DOHH2 (cell line): ENCODE results near the gene CMTR2.

Source experiments
- H3F3A ChIP-seq: fragments of 200-600 bp; sonication (generic), shearing (Covaris generic); 2 replicates; pipeline ENCODE4 v1.6.0; 2016; ENCODE audit warnings: antibody characterized with exemption, mild to moderate bottlenecking; ENCODE audit not compliant: control insufficient read depth, insufficient read depth
- H3K27ac ChIP-seq: fragments of 200-600 bp; sonication (generic); 2 replicates; pipeline ENCODE4 v1.5.1; 2014; ENCODE audit warnings: low read depth, mild to moderate bottlenecking, low read length, moderate library complexity
- H3K27me3 ChIP-seq: fragments of 200-600 bp; sonication (generic); 2 replicates; pipeline ENCODE4 v1.6.1; 2014; ENCODE audit warnings: mild to moderate bottlenecking, low read length, mixed read lengths; ENCODE audit not compliant: control insufficient read depth
- H3K36me3 ChIP-seq: fragments of 200-600 bp; sonication (generic); 2 replicates; pipeline ENCODE4 v1.6.1; 2014; ENCODE audit warnings: mild to moderate bottlenecking, low read length, moderate library complexity, mixed read lengths; ENCODE audit not compliant: control insufficient read depth
- H3K4me1 ChIP-seq: fragments of 200-600 bp; sonication (generic); 2 replicates; pipeline ENCODE4 v1.6.1; 2014; ENCODE audit warnings: mild to moderate bottlenecking, low read length, mixed read lengths; ENCODE audit not compliant: control insufficient read depth
- H3K4me2 ChIP-seq: fragments of 200-600 bp; sonication (generic); 2 replicates; pipeline ENCODE4 v1.6.0; 2014; ENCODE audit warnings: mild to moderate bottlenecking, low read length, moderate library complexity
- H3K4me3 ChIP-seq: fragments of 200-600 bp; sonication (generic); 2 replicates; pipeline ENCODE4 v1.5.1; 2014; ENCODE audit warnings: mild to moderate bottlenecking, low read length, mixed read lengths
- H3K79me2 ChIP-seq: fragments of 200-600 bp; sonication (generic); 2 replicates; pipeline ENCODE4 v1.6.1; 2014; ENCODE audit warnings: mild to moderate bottlenecking, low read length, mixed read lengths; ENCODE audit not compliant: control insufficient read depth
- H3K9me2 ChIP-seq: fragments of 200-600 bp; sonication (generic); replicated peaks from 2 replicates; pipeline ENCODE4 v1.6.1; 2014; ENCODE audit warnings: mild to moderate bottlenecking, low read length, mixed read lengths; ENCODE audit not compliant: control insufficient read depth
- H3K9me3 ChIP-seq: fragments of 200-600 bp; sonication (generic); 2 replicates; pipeline ENCODE4 v1.6.1; 2014; ENCODE audit warnings: antibody characterized with exemption, low read length, mixed read lengths; ENCODE audit not compliant: control insufficient read depth, insufficient read depth
- H4K20me1 ChIP-seq: fragments of 200-600 bp; sonication (generic); 2 replicates; pipeline ENCODE4 v1.6.0; 2014; ENCODE audit warnings: low read depth, mild to moderate bottlenecking, antibody characterized with exemption, low read length, moderate library complexity; ENCODE audit not compliant: control insufficient read depth, insufficient read depth
- EZH2phosphoT487 ChIP-seq: fragments of 200-600 bp; sonication (generic); IDR thresholded peaks from 2 replicates; pipeline ENCODE4 v1.6.1; 2017; ENCODE audit warnings: borderline replicate concordance, mild to moderate bottlenecking, antibody characterized with exemption, low read length, moderate library complexity, mixed read lengths
- TF ChIP-seq, protein P1 (sequence below): fragments of 200-600 bp; sonication (generic); IDR thresholded peaks from one replicate; pipeline ENCODE4 v1.5.1; 2014; ENCODE audit warnings: antibody characterized with exemption, mild to moderate bottlenecking, low read depth, low read length; ENCODE audit not compliant: poor library complexity, severe bottlenecking

The CMTR2 gene

DNA sequence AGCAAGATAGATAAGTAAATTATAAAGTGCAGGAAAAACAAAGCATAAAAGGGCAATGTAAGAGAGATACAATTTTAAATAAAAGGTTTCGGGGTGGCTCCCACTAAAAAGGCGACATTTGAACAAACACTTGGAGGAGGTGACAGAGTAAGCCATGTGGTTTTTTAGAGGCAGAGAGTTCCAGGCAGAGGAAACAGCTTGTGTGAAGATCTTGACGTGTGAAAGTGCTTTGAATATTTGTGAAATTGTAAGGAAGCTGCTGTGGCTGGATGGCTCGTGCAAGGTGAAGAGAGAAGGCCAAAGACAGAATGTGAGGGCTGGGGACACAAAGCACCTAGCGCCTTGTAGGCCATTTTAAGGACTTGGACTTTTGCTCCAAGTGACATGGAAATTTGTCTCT, 30.1 kb downstream of the CMTR2 start:
- Histone ChIP-seq H3K79me2 (no peaks in the 10 kb centered on the region), H3K4me3 (no peak overlapping the region), H3K9me3 (no peaks in the 10 kb centered on the region), H3K27me3 (peaks cover 8% of the 10 kb centered on the region), H3K36me3 (no peaks in the 10 kb centered on the region), H3F3A (no peaks in the 10 kb centered on the region), H3K4me1 (no peaks in the 10 kb centered on the region), H3K27ac (no peak overlapping the region), H3K9me2 (no peaks in the 10 kb centered on the region), H3K4me2 (no peak overlapping the region), H4K20me1 (no peaks in the 10 kb centered on the region)
- no peak for TF ChIP-seq EZH2phosphoT487
- TF ChIP-seq, protein P1, sequence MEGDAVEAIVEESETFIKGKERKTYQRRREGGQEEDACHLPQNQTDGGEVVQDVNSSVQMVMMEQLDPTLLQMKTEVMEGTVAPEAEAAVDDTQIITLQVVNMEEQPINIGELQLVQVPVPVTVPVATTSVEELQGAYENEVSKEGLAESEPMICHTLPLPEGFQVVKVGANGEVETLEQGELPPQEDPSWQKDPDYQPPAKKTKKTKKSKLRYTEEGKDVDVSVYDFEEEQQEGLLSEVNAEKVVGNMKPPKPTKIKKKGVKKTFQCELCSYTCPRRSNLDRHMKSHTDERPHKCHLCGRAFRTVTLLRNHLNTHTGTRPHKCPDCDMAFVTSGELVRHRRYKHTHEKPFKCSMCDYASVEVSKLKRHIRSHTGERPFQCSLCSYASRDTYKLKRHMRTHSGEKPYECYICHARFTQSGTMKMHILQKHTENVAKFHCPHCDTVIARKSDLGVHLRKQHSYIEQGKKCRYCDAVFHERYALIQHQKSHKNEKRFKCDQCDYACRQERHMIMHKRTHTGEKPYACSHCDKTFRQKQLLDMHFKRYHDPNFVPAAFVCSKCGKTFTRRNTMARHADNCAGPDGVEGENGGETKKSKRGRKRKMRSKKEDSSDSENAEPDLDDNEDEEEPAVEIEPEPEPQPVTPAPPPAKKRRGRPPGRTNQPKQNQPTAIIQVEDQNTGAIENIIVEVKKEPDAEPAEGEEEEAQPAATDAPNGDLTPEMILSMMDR: no peak

DNA sequence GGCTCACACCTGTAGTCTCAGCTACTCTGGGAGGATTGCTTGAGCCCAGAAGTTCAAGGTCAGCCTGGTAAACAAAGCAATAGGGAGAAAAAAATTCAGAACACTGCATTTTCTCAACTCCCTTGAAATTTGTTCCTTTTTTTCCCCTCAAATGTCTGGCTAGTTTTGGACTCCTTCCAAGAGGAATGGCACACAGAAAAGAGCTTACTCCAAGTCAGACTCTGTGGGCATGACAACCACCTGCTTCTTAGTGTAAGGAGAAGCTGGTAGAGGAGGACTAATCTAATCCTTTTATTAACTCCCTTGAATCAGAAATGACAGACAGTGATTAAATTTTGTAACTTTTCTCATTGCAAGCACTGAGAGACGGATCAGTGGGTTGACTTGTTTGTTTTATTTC, 30.8 kb downstream of the CMTR2 start:
- no peaks in the 10 kb centered on the region for H3K9me2 ChIP-seq
- no peak overlapping the region for H3K27ac ChIP-seq
- no peak for TF ChIP-seq EZH2phosphoT487
- TF ChIP-seq, protein P1: no peak
- no peak overlapping the region for H3K4me2 ChIP-seq
- H3K4me1 ChIP-seq: no peaks in the 10 kb centered on the region
- no peaks in the 10 kb centered on the region for H3K36me3 ChIP-seq
- H3K79me2 ChIP-seq: no peaks in the 10 kb centered on the region
- no peaks in the 10 kb centered on the region for H3K9me3 ChIP-seq
- H3K4me3 ChIP-seq: no peak overlapping the region
- no peaks in the 10 kb centered on the region for H3F3A ChIP-seq
- peaks cover 7% of the 10 kb centered on the region; the same call in 1 of the 2 replicates for H3K27me3 ChIP-seq
- no peaks in the 10 kb centered on the region for H4K20me1 ChIP-seq

DNA sequence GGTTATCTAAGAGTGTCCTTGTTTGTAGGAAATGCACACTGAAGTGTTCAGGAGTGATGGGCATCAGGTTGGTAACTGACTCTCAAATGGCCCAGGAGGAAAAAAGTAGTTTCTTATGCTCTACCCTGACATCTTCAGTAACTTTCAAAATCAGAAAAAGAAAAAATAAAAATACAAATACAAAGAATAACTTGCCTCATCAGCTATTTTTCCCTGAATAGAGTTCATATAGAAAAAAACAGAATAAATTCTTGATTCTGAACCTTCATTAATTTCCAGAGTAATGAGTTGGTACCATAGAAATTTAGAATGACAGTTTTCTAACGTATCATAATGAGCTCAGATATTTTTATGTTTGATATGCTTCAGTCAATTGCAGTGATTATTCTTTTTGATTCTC, 31.4 kb downstream of the CMTR2 start:
- TF ChIP-seq EZH2phosphoT487: no peak
- TF ChIP-seq, protein P1: no peak
- H3K36me3 ChIP-seq: no peaks in the 10 kb centered on the region
- H3K4me2 ChIP-seq: no peak overlapping the region
- H3K4me3 ChIP-seq: no peak overlapping the region
- no peaks in the 10 kb centered on the region for H3K9me3 ChIP-seq
- H3F3A ChIP-seq: no peaks in the 10 kb centered on the region
- H3K4me1 ChIP-seq: no peaks in the 10 kb centered on the region
- no peak overlapping the region for H3K27ac ChIP-seq
- H4K20me1 ChIP-seq: no peaks in the 10 kb centered on the region
- H3K79me2 ChIP-seq: no peaks in the 10 kb centered on the region
- no peaks in the 10 kb centered on the region for H3K9me2 ChIP-seq
- peaks cover 7% of the 10 kb centered on the region; the same call in 1 of the 2 replicates for H3K27me3 ChIP-seq

DNA sequence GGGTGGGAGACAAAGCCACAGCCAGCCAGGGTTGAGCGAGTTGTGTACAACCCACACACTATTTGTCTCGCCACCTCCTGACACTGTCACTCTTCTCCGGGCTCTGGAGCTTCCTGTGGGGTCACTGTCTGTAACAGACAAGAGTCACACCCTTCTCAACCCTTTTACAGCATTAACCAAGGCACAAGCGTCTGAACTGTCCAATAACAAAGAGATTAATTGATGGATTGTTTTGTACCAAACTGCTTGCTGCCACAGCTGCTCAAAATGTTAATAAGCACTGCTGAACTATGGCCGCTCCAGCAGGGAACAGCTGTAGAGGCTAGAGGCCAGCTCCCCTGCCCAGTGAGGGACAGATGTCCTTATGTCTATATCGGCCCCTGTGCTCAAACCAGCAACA, 33.5 kb downstream of the CMTR2 start:
- Histone ChIP-seq H3K27me3 (peaks cover 7% of the 10 kb centered on the region; the same call in 1 of the 2 replicates), H4K20me1 (no peaks in the 10 kb centered on the region), H3K9me2 (no peaks in the 10 kb centered on the region), H3K4me3 (no peak overlapping the region), H3K79me2 (no peaks in the 10 kb centered on the region), H3F3A (no peaks in the 10 kb centered on the region), H3K36me3 (no peaks in the 10 kb centered on the region), H3K4me2 (no peak overlapping the region), H3K9me3 (no peaks in the 10 kb centered on the region), H3K4me1 (no peaks in the 10 kb centered on the region), H3K27ac (no peak overlapping the region)
- TF ChIP-seq, protein P1: no peak
- no peak for TF ChIP-seq EZH2phosphoT487
